Thoracic aorta endothelial cell (primary cell): ENCODE data around the gene TSNAX. TPM values are rescaled to one million over a fixed set of nuclear protein-coding genes. Genes with fewer than 3 reads are reported as not detected.

ENCODE experiments used
- total RNA-seq: library from RNA; depleted of rRNA; stranded (reverse); fragments of >200 nt; gene quantifications from 2 replicates; pipeline ENCODE4 v1.2.3, GENCODE V29; 2012

TSNAX gene
- total RNA-seq = 41.2 and 41.4 TPM in 2 replicates

GRCh38 chr1:231528172-231529029 is at the start of gene TSNAX:
Gene TSNAX (plus strand): TSS chr1:231528669. CDS start chr1:231528811, 142 bp downstream.

Other genes starting within 250 kb of the TSNAX start
- gene EXOC8, start 190.8 kb upstream of the TSNAX start, total RNA-seq = 29.7 and 31.1 TPM in 2 replicates
- 28.4 and 30.5 TPM in 2 replicates for gene SPRTN, start 190.4 kb upstream of the TSNAX start, total RNA-seq
- 92.8 and 110 TPM in 2 replicates for gene EGLN1, start 106.4 kb upstream of the TSNAX start, total RNA-seq
- 18.0 and 20.3 TPM in 2 replicates for gene DISC1, start 98.1 kb downstream of the TSNAX start, total RNA-seq